Panc1 (cell line): ENCODE data around the gene DPH5. TPM values are rescaled to one million over a fixed set of nuclear protein-coding genes. Genes with fewer than 3 reads are reported as not detected.
A peak's percentile ranks its signal among the peaks of the same experiment; 100 is the strongest.

Experiments used
- ATAC-seq: fragments of 200-7000 bp; cut with Tn5 transposase; 2 replicates; pipeline ENCODE4 v1.9.1; 2020; ENCODE audit warnings: mild to moderate bottlenecking, moderate library complexity
- BruUV-seq: library from RNA; stranded (reverse); fragments of 400-500 nt; replicated peaks from 2 replicates; lab custom pipeline; 2021; lab: Mats Ljungman, UMichigan
- CTCF ChIA-PET: fragments of 300-600 bp; sonication (Branson Sonifier 250); formaldehyde crosslinking; loops from one replicate; lab custom pipeline; 2022; ENCODE audit warnings: antibody characterized with exemption; lab: Charles Lee
- POLR2A ChIA-PET: fragments of 300-600 bp; sonication (Branson Sonifier 250); formaldehyde crosslinking; loops from one replicate; lab custom pipeline; 2022; ENCODE audit warnings: antibody characterized with exemption; lab: Charles Lee
- DNase-seq: peaks from one replicate; pipeline ENCODE4 v3.0.0-alpha.2; 2010; ENCODE audit warnings: low read depth, low spot score
- H3K27ac ChIP-seq: 2 replicates; pipeline ENCODE4 v1.5.1; 2011; ENCODE audit warnings: mild to moderate bottlenecking, low read length, inconsistent platforms
- H3K27me3 ChIP-seq: fragments of 200-500 bp; sonication (Bioruptor generic); 2 replicates; pipeline ENCODE4 v1.6.0; 2014; ENCODE audit warnings: low read length, inconsistent platforms; ENCODE audit not compliant: control insufficient read depth, insufficient read depth
- H3K36me3 ChIP-seq: fragments of 200-500 bp; sonication (Bioruptor generic); 2 replicates; pipeline ENCODE4 v1.5.1; 2014; ENCODE audit warnings: inconsistent platforms, mild to moderate bottlenecking, low read length, moderate library complexity; ENCODE audit not compliant: control insufficient read depth, insufficient read depth
- H3K4me1 ChIP-seq: 2 replicates; pipeline ENCODE4 v1.5.1; 2011; ENCODE audit warnings: inconsistent platforms, mild to moderate bottlenecking, low read length, moderate library complexity; ENCODE audit not compliant: control insufficient read depth, insufficient read depth
- H3K4me3 ChIP-seq, 2 experiments: 2 replicates each; pipeline ENCODE4 v1.5.1; 2011 to 2012; ENCODE audit warnings: low read depth in 2 of 2, low read length in 2 of 2, mild to moderate bottlenecking in 2 of 2, inconsistent platforms in 1 of 2, moderate library complexity in 1 of 2
- H3K9me3 ChIP-seq: fragments of 200-500 bp; sonication (Bioruptor generic); 2 replicates; pipeline ENCODE4 v1.5.1; 2014; ENCODE audit warnings: low read depth, mild to moderate bottlenecking, inconsistent platforms, low read length, moderate library complexity; ENCODE audit not compliant: control insufficient read depth, insufficient read depth
- CTCF ChIP-seq: fragments of 450-650 bp; IDR thresholded peaks from 2 replicates; pipeline ENCODE4 v1.5.1; 2017; ENCODE audit warnings: mild to moderate bottlenecking
- POLR2AphosphoS5 ChIP-seq: IDR thresholded peaks from 2 replicates; pipeline ENCODE4 v1.6.1; 2012; ENCODE audit warnings: mild to moderate bottlenecking, low read depth, low read length, moderate library complexity
- REST ChIP-seq, 2 experiments: IDR thresholded peaks; 2 replicates each; pipeline ENCODE4 v1.6.1; 2011 to 2012; ENCODE audit warnings: low read depth in 2 of 2, control low read depth in 1 of 2, low read length in 1 of 2, mild to moderate bottlenecking in 1 of 2, moderate library complexity in 1 of 2; ENCODE audit not compliant: insufficient read depth in 1 of 2
- SIN3A ChIP-seq: IDR thresholded peaks from 2 replicates; pipeline ENCODE4 v1.6.1; 2012; ENCODE audit warnings: low read depth, mild to moderate bottlenecking, low read length, moderate library complexity, borderline replicate concordance; ENCODE audit not compliant: insufficient read depth
- TCF7L2 ChIP-seq: IDR thresholded peaks from 2 replicates; pipeline ENCODE4 v1.6.1; 2011; ENCODE audit warnings: mild to moderate bottlenecking, low read depth, low read length, inconsistent platforms
- in situ Hi-C: cut with HindIII; loops from 2 replicates; pipeline ENCODE4 v1.10.0; 2016; ENCODE audit warnings: low sequenced_read_pairs, low pct_unique_long_range_greater_than_20kb
- intact Hi-C: fragments of 100-400 bp; cut with micrococcal nuclease; formaldehyde crosslinking; loops from one replicate; pipeline ENCODE4 v1.10.0; 2022; ENCODE audit not compliant: unreplicated experiment
- total RNA-seq: library from RNA; stranded (reverse); gene quantifications from one replicate; pipeline ENCODE4 v1.2.1, GENCODE V29; 2021; ENCODE audit not compliant: unreplicated experiment

Gene DPH5
- total RNA-seq, 1 experiment from 2014 or later: 22.6 TPM

GRCh38 chr1:101026430-101026788, 825 bp upstream of the DPH5 start:
- intact Hi-C loops (loop anchor here (10.0 kb wide), 1 partner anchor 258 kb away; no protein-coding TSS in a partner anchor), in situ Hi-C loops (no loop called here)
- POLR2A ChIA-PET: no interaction called here

GRCh38 chr1:101025283-101025656, 314 bp downstream of the DPH5 start:
- intact Hi-C loops: loop anchor here (10.0 kb wide), 1 partner anchor 260 kb away; no protein-coding TSS in a partner anchor
- peaks cover 5% of the 10 kb centered on the region for H3K36me3 ChIP-seq
- in situ Hi-C loops: no loop called here
- BruUV-seq: TSS peak; percentile 85
- TF ChIP-seq SIN3A (no peak), TCF7L2 (no peak), POLR2AphosphoS5 (no peak), CTCF (no peak), REST (IDR thresholded peaks at IDR 0.05; ENCODE audit: insufficient read depth in 1 of 2, low read depth in 2 of 2, low read length in 1 of 2) (no peak)
- peak; percentile 62 for ATAC-seq
- H3K4me1 ChIP-seq: peaks cover 3% of the 10 kb centered on the region; the same call in 1 of the 2 replicates
- ChIA-PET CTCF (no interaction called here), POLR2A (no interaction called here)
- H3K27ac ChIP-seq: peak overlapping the region; percentile 97
- no peaks in the 10 kb centered on the region for H3K9me3 ChIP-seq
- peak overlapping the region; percentile 74 to 91 for H3K4me3 ChIP-seq
- no peaks in the 10 kb centered on the region for H3K27me3 ChIP-seq
- DNase-seq: no peak

More at GRCh38 chr1:101026430-101026788, 825 bp upstream of the DPH5 start:
- Histone ChIP-seq H3K27me3 (no peaks in the 10 kb centered on the region), H3K27ac (peak overlapping the region; percentile 97), H3K4me1 (peaks cover 3% of the 10 kb centered on the region; the same call in 1 of the 2 replicates), H3K36me3 (no peaks in the 10 kb centered on the region; the same call in none of the 2 replicates), H3K4me3 (peak overlapping the region; percentile 74 to 91), H3K9me3 (no peaks in the 10 kb centered on the region)
- no peak for ATAC-seq
- TF ChIP-seq SIN3A: no peak
- no peak for TF ChIP-seq REST (IDR thresholded peaks at IDR 0.05; ENCODE audit: insufficient read depth in 1 of 2, low read depth in 2 of 2, low read length in 1 of 2)
- no peak for TF ChIP-seq TCF7L2
- no peak for TF ChIP-seq POLR2AphosphoS5
- TF ChIP-seq CTCF: no peak
- no TSS peak for BruUV-seq
- no peak for DNase-seq
- CTCF ChIA-PET: no interaction called here
